Liver (tissue), 9 donors: Measurements from ENCODE around the gene PEMT. TPM values are rescaled to one million over a fixed set of nuclear protein-coding genes. Genes with fewer than 3 reads are reported as not detected.

Experiments
- DNase-seq: peaks from one replicate; pipeline ENCODE4 v3.0.0-alpha.2; 2017; ENCODE audit warnings: low spot score
- H3K27ac ChIP-seq, 2 donors: one replicate each; pipeline ENCODE4 v1.7.0; 2013; ENCODE audit warnings: inconsistent platforms in 2 of 2, low read length in 2 of 2, control low read depth in 1 of 2, low read depth in 1 of 2, mild to moderate bottlenecking in 1 of 2
- H3K27me3 ChIP-seq, 4 donors: one replicate each; pipeline versions ENCODE4 v1.6.1 to v1.7.0; 2013; ENCODE audit warnings: low read length in 3 of 4, inconsistent platforms in 1 of 4, mild to moderate bottlenecking in 1 of 4, moderate library complexity in 1 of 4; ENCODE audit not compliant: control insufficient read depth in 4 of 4, insufficient read depth in 4 of 4
- H3K36me3 ChIP-seq, 4 donors: one replicate each; pipeline versions ENCODE4 v1.6.1 to v1.7.0; 2013; ENCODE audit warnings: low read length in 3 of 4, mild to moderate bottlenecking in 3 of 4, low read depth in 1 of 4, moderate library complexity in 1 of 4; ENCODE audit not compliant: control insufficient read depth in 4 of 4, insufficient read depth in 3 of 4
- H3K4me1 ChIP-seq, 4 donors: one replicate each; pipeline versions ENCODE4 v1.6.1 to v1.7.0; 2013; ENCODE audit warnings: low read length in 3 of 4, mild to moderate bottlenecking in 3 of 4, moderate library complexity in 1 of 4; ENCODE audit not compliant: control insufficient read depth in 4 of 4, insufficient read depth in 4 of 4
- H3K4me3 ChIP-seq, 3 donors: one replicate each; pipeline versions ENCODE4 v1.6.1 to v1.7.0; 2013; ENCODE audit warnings: low read length in 3 of 3, control low read depth in 1 of 3, low read depth in 1 of 3, mild to moderate bottlenecking in 1 of 3
- H3K9ac ChIP-seq, 2 donors: one replicate each; pipeline ENCODE4 v1.7.0; 2013; ENCODE audit warnings: low read length in 2 of 2, mild to moderate bottlenecking in 2 of 2, moderate library complexity in 2 of 2, control low read depth in 1 of 2, low read depth in 1 of 2
- H3K9me3 ChIP-seq, 4 donors: one replicate each; pipeline versions ENCODE4 v1.6.1 to v1.7.0; 2013; ENCODE audit warnings: low read length in 3 of 4; ENCODE audit not compliant: control insufficient read depth in 4 of 4
- ATF3 ChIP-seq: IDR thresholded peaks from 2 replicates; pipeline ENCODE4 v1.6.1; 2016; ENCODE audit warnings: antibody characterized with exemption
- CTCF ChIP-seq: fragments of 150-350 bp; IDR thresholded peaks from 2 replicates; pipeline ENCODE4 v1.5.1; 2017; ENCODE audit warnings: improper control_type of control experiment, low read depth, low read length; ENCODE audit not compliant: missing input control
- EGR1 ChIP-seq, 2 donors: IDR thresholded peaks; 2 replicates each; pipeline ENCODE4 v1.6.1; 2016 to 2018; ENCODE audit warnings: antibody characterized with exemption in 2 of 2, low read depth in 2 of 2
- FOXA1 ChIP-seq: IDR thresholded peaks from 2 replicates; pipeline ENCODE4 v1.6.1; 2016; ENCODE audit warnings: antibody characterized with exemption
- FOXA2 ChIP-seq: IDR thresholded peaks from 2 replicates; pipeline ENCODE4 v1.6.1; 2016; ENCODE audit warnings: antibody characterized with exemption
- GABPA ChIP-seq, 2 donors: IDR thresholded peaks in 1 of 2; conservative IDR thresholded peaks in 1 of 2; 2 replicates each; pipeline ENCODE4 v1.6.1; 2016; ENCODE audit warnings: antibody characterized with exemption in 2 of 2, mild to moderate bottlenecking in 1 of 2, moderate library complexity in 1 of 2
- HNF4A ChIP-seq, 2 donors: conservative IDR thresholded peaks; 2 replicates each; pipeline ENCODE4 v1.6.1; 2016; ENCODE audit warnings: antibody characterized with exemption in 2 of 2, mild to moderate bottlenecking in 2 of 2
- HNF4G ChIP-seq: IDR thresholded peaks from 2 replicates; pipeline ENCODE4 v1.6.1; 2016; ENCODE audit warnings: antibody characterized with exemption
- JUND ChIP-seq, 2 donors: IDR thresholded peaks; 2 replicates each; pipeline ENCODE4 v1.6.1; 2016; ENCODE audit warnings: antibody characterized with exemption in 2 of 2
- MAX ChIP-seq: IDR thresholded peaks from 2 replicates; pipeline ENCODE4 v1.6.1; 2016; ENCODE audit warnings: antibody characterized with exemption
- NR2F2 ChIP-seq: IDR thresholded peaks from 2 replicates; pipeline ENCODE4 v1.6.1; 2016; ENCODE audit warnings: antibody characterized with exemption
- RAD21 ChIP-seq, 2 donors: IDR thresholded peaks; 2 replicates each; pipeline ENCODE4 v1.6.1; 2016; ENCODE audit warnings: antibody characterized with exemption in 2 of 2, mild to moderate bottlenecking in 2 of 2
- REST ChIP-seq: IDR thresholded peaks from 2 replicates; pipeline ENCODE4 v1.6.1; 2016; ENCODE audit warnings: antibody characterized with exemption, mild to moderate bottlenecking
- RXRA ChIP-seq, 2 donors: IDR thresholded peaks; 2 replicates each; pipeline ENCODE4 v1.6.1; 2017 to 2018; ENCODE audit warnings: antibody characterized with exemption in 2 of 2, mild to moderate bottlenecking in 1 of 2
- SP1 ChIP-seq: IDR thresholded peaks from 2 replicates; pipeline ENCODE4 v1.6.1; 2018; ENCODE audit warnings: antibody characterized with exemption, mild to moderate bottlenecking
- TAF1 ChIP-seq: conservative IDR thresholded peaks from 2 replicates; pipeline ENCODE4 v1.6.1; 2016; ENCODE audit warnings: antibody characterized with exemption, mild to moderate bottlenecking
- YY1 ChIP-seq: IDR thresholded peaks from 2 replicates; pipeline ENCODE4 v1.6.1; 2016; ENCODE audit warnings: antibody characterized with exemption, mild to moderate bottlenecking
- ZBTB33 ChIP-seq: IDR thresholded peaks from 2 replicates; pipeline ENCODE4 v1.6.1; 2016; ENCODE audit warnings: antibody characterized with exemption
- WGBS: extraction: QIAGEN DNeasy Blood & Tissue Kit; methylation state at CpG from one replicate; pipeline ENCODE4 v1.1.7; 2013; 5-methylcytosine and 5-hydroxymethylcytosine counted together
- polyA plus RNA-seq, 2 donors: library from polyadenylated mRNA; stranded (reverse) in 1 of 2; unstranded in 1 of 2; fragments of 200-250 nt in 1 of 2; fragments of >200 nt in 1 of 2; fragmentation: Nextera tagmentation in 1 of 2; extraction: Ambion mirVana in 1 of 2; gene quantifications; one replicate each; pipeline versions ENCODE4 v1.2.1 to v1.2.3, GENCODE V29; 2013 to 2015
- total RNA-seq, 2 donors: library from RNA; depleted of rRNA; stranded (reverse); fragments of >200 nt; gene quantifications; one replicate each; pipeline ENCODE4 v1.2.3, GENCODE V29; 2014
- donor health status: healthy.
- donor health status: healthy.
- donor health status: healthy.
- donor health status: healthy.
- donor health status: healthy.

Gene PEMT
- total and polyA plus RNA-seq, 4 donors, result 64.6 to 211 (median 184) TPM

GRCh38 chr17:17511293-17511741 is 80.2 kb downstream of the PEMT start:
- 91% methylated on average over 12 of the region's 12 CpGs for WGBS
- Histone ChIP-seq H3K4me1 (no peaks in the 10 kb centered on the region), H3K9me3 (no peaks in the 10 kb centered on the region), H3K4me3 (no peak overlapping the region), H3K27ac (no peak overlapping the region), H3K9ac (no peak overlapping the region), H3K27me3 (no peaks in the 10 kb centered on the region), H3K36me3 (peaks cover 3 to 32% (median 9%) of the 10 kb centered on the region in 4 donors)
- no peak for DNase-seq
- TF ChIP-seq YY1, result no peak
- TF ChIP-seq RXRA (IDR thresholded peaks at IDR 0.05), result no peak
- TF ChIP-seq CTCF, result no peak
- TF ChIP-seq HNF4G, result no peak
- no peak for TF ChIP-seq GABPA (IDR thresholded peaks at IDR 0.05 in 1 of 2, conservative IDR thresholded peaks at IDR 0.05 in 1 of 2)
- no peak for TF ChIP-seq RAD21 (IDR thresholded peaks at IDR 0.05)

GRCh38 chr17:17510456-17511292 is 80.8 kb downstream of the PEMT start:
- Histone ChIP-seq H3K27ac (no peak overlapping the region), H3K9me3 (no peaks in the 10 kb centered on the region), H3K4me3 (no peak overlapping the region), H3K9ac (no peak overlapping the region), H3K36me3 (peaks cover 3 to 28% (median 8%) of the 10 kb centered on the region in 4 donors), H3K4me1 (no peaks in the 10 kb centered on the region), H3K27me3 (no peaks in the 10 kb centered on the region)
- 90% methylated on average over 20 of the region's 20 CpGs for WGBS
- TF ChIP-seq RAD21 (IDR thresholded peaks at IDR 0.05) (no peak), EGR1 (IDR thresholded peaks at IDR 0.05; ENCODE audit: low read depth in 2 of 2) (no peak), REST (no peak), ZBTB33 (no peak), YY1 (no peak), FOXA1 (no peak), TAF1 (no peak), CTCF (no peak), GABPA (IDR thresholded peaks at IDR 0.05 in 1 of 2, conservative IDR thresholded peaks at IDR 0.05 in 1 of 2) (no peak), SP1 (no peak), JUND (IDR thresholded peaks at IDR 0.05) (no peak), HNF4A (conservative IDR thresholded peaks at IDR 0.05) (no peak), ATF3 (no peak), RXRA (IDR thresholded peaks at IDR 0.05) (no peak), NR2F2 (no peak), FOXA2 (no peak), HNF4G (no peak), MAX (no peak)
- DNase-seq, result no peak
